Stimulated activated CD4-positive, alpha-beta T cell treated with anti-CD3 and anti-CD28 coated beads, Interleukin-12 subunit alpha, Interleukin-12 subunit beta, amount 100 ng/mL, for 4 hours (primary cell): ENCODE measurements around the gene NCF4.

Source experiments
- DNase-seq: peaks from one replicate; pipeline ENCODE4 v3.0.0-alpha.2; 2020

The NCF4 gene

GRCh38 chr22:36838119-36839030 lies 22.4 kb upstream of the NCF4 start:
- no peak for DNase-seq

- DNase-seq, result no peak
These were observed 21.3 kb upstream of the NCF4 start for GRCh38 chr22:36839356-36840073.

GRCh38 chr22:36840106-36840505 lies 20.7 kb upstream of the NCF4 start:
- DNase-seq, result no peak

- DNase-seq, result no peak
These were observed 14.5 kb upstream of the NCF4 start for GRCh38 chr22:36846271-36846670.

DNA sequence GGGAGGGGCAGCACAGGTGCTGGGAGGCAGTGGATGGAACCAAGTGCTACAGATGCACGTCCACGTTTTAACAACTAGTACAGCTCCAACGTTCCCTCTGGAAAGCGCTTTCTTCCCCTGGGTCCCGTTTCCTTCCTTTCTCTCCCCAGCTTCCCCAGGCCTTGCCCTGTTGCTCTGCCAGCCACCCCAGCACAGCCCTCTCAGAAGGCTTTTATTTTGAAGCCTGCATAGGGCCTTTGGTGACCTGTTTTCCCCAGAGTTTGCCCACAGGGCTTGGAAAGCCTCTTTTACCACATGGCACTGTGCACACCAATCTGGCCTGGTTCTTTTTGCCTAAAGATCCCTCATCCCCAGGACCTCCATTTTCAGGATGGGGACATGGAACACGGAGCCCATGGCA lies 13.9 kb upstream of the NCF4 start:
- DNase-seq, result no peak

GRCh38 chr22:36850056-36850455 lies 10.8 kb upstream of the NCF4 start:
- no peak for DNase-seq

DNA sequence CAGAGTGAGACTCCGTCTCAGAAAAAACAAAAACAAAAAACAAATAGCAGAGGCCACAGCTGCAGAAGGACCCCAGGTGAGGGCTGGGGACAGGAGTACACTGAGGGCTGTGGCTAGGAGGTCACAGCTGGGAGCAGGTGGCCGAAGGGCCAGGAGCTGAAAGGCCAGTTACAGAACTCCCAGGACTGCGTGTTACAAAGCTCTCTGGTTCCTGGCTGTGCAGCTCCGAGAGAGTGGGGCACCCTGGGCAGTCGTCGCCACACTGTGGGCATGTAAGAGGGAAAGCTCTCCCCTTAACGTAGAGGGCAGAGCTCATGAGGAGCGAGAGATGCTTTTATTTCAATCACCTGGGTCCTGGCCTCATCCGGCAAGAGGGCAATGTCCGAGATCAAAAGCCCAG lies 10.1 kb upstream of the NCF4 start:
- no peak for DNase-seq

DNA sequence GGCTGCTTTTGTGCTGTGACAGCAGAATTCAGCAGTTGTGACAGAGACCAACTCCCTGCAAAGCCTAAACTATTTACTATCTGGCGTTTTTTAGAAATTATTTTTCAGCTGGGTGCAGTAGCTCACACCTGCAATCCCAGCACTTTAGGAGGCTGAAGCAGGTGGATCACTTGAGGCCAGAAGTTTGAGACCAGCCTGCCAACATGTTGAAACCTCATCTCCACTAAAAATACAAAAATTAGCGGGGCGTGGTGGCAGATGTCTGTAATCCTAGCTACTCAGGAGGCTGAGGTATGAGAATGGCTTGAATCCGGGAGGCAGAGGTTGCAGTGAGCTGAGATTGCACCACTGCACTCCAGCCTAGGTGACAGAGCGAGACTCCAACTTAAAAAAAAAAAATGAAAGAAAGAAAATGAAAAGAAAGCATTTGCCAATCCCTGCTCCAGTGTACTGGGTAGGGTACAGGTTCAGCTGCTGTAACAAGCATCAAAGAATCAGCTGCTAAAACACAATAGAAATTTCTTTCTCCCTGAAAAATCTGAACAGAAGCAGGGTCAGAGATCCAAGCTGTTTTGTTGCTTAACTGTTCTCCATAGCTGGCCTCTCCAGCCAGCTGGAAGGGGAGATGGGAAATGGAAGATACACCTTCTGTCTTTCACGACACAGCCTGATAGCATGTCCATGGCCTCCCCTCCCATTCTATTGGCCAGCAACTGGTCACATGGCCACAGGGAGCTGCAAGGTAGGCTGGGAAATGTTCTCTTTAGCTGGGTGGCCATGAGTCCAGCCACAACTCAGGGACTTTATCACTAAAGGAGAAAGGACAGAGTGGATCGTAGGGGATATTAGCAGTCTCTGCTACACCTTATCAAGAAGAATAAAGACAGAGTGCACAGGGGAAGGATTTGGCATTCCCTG lies 8.5 kb upstream of the NCF4 start:
- DNase-seq, result no peak

DNA sequence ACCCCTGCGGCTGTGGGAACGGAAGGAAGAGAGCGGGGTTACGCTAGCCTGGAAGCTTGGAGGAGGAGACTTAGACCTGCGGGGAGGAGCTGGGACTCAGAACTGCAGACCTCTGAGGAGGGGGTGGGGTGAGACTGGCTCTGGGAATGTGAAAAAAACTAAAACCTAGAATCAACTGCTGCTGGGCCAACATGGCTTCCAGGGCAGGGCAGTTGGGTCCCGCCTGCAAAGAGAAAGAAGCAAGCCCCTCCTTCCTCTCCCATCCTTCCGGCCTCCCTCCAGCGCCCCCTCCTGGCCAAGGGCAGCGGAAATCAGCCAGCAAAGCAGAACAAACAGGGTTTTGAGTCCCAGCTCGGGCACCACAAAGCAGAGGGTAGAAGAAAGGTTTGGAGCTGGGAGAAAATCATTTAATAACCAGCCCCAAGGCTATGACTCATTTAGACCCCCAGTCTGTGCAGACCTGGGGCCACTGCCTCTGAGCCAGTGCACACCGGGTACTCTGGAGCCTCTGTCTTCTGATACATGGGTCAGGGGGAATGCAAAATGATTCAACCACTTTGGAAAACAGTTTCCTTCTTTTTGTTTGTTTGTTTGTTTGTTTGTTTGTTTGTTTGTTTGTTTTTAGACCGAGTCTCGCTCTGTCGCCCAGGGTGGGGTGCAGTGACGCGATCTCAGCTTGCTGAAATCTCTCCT lies 7.3 kb upstream of the NCF4 start:
- DNase-seq, result peak; percentile 89

GRCh38 chr22:36855478-36855877 lies 5.3 kb upstream of the NCF4 start:
- DNase-seq, result no peak

DNA sequence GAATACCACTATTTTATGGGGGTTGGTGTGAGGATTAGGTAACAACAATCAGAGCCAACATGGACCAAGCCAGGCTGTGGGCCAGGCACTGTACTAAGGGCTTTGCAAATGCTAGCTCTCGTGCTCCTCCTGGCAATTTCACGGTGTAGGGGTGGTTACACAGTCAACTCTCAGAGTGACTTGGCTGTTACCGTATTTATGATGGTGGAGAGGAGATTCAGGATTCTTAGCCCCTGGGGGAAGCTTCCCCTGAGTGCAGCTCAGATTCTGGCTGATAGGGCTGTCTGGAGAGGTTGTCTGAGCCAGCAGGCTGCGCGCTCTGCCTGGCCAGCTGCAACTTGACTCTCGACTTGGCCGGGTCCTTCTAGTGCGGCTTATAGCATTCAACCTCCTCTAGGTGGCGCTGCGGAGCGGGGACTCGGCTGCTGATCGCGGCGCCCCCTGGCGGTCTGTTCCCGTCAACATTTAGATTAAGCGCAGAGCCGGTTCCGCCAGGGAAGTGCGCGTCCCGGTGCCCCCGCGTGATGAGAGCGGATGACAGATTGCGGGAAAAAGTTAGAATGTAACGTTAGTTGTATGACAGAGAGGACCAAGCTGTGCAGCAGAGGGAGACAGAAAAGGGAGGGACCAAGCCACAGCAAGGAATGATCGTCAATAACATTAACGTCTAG lies 4.5 kb upstream of the NCF4 start:
- DNase-seq, result peak; percentile 96

GRCh38 chr22:36856792-36857135 lies 4.0 kb upstream of the NCF4 start:
- no peak for DNase-seq

- no peak for DNase-seq
These were observed 2.6 kb upstream of the NCF4 start for GRCh38 chr22:36858156-36858555.

- DNase-seq, result no peak
These were observed 1.8 kb upstream of the NCF4 start for GRCh38 chr22:36858966-36859365.

DNA sequence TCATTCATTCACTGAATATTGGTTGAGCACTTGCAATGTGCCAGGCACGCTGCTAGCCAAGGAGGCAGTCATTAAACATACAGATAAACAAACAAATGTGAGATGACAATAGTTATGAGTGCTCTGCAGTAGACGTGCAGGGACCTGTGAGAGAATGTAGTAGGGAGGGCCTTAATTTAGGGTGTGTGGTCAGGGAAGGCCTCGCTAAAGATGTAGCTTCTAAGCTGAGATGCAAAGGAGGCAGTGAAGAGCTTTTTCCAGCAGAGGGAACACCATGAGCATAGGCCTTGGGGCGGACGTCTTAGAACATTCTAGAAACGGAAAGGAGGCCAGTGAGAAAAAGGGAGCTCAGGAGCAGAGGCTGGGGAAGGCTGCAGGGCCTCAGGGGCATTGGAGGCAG lies 789 bp upstream of the NCF4 start:
- DNase-seq, result no peak

GRCh38 chr22:36860438-36860820 lies 377 bp upstream of the NCF4 start:
- DNase-seq, result no peak

DNA sequence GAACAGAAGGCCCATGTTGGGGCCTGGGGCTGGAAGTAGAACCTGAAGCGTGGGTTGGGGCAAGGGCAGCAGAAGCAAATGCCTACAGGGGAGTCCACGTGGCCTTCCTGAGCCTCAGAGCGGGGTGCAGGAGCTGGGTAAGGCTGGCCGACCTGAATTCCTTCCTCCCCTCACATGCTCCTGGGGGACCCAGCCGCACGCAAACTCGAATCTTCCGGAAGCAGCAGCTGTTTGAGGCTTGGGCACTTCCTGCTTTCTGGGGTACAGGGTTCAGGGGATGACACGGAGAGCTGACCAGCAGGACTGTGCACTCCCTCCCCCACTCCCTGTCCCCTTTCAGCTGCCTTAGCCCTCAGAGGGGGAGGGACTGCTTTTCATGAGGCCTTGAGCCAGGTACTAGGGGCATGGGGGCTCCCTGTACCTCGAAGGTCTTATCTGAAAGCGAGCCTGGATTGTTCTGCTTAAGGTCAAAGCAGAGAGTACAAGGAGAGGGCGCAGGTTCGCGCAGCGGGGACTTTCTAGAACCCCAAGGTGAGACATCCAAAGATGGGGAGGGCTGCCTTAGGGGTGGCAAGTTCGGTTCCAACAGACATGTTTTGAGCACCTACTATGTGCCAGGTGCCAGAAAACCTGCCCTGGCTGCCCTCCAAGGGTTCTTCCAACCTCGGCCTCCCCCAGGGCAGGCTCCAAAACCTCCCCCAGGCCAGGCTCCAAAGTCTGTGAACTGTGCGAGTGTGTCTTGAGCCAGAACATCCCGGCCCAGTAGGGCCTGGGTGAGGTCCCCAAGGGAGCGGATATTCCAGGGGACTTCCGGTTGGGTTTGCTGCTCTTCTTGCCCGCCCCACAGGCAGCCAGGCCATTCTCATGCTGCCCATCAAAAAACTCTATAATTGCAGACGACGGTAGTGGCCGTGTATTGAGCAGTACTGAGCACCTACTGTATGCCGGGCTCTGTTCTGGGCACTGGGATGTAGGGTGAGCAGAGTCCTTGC lies 1.7 kb downstream of the NCF4 start:
- DNase-seq, result no peak

GRCh38 chr22:36863281-36863680 lies 2.5 kb downstream of the NCF4 start:
- no peak for DNase-seq

DNA sequence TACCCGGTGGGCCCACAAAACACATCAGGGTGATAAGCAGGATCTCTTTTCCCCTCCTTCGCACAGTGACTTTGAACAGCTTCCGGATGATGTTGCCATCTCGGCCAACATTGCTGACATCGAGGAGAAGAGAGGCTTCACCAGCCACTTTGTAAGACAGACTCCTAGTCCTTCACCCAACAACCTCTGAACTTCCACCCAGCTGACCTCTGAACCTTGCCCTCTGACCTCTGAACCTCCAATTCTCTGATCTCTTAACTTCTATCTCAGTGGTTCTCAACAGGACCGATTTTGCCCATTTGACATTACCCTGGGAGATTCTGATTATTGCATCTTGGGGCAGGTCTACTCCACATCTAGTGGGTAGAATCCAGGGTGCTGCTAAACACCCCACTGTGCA lies 3.2 kb downstream of the NCF4 start:
- DNase-seq, result no peak

- no peak for DNase-seq
These were observed 3.8 kb downstream of the NCF4 start for GRCh38 chr22:36864454-36865215.
